Neutrophil (primary cell): ENCODE measurements around the gene ABCA2.

Experiments used
- H3K27ac ChIP-seq: fragments of 200-600 bp; sonication (generic); 2 replicates; pipeline ENCODE4 v1.5.1; 2016; ENCODE audit warnings: mild to moderate bottlenecking, moderate library complexity
- H3K27me3 ChIP-seq: fragments of 200-600 bp; sonication (generic); 2 replicates; pipeline ENCODE4 v1.6.0; 2016; ENCODE audit warnings: mild to moderate bottlenecking
- H3K36me3 ChIP-seq: fragments of 200-600 bp; sonication (generic); 2 replicates; pipeline ENCODE4 v1.5.1; 2017
- H3K4me1 ChIP-seq, 2 experiments: fragments of 200-600 bp in 1 of 2; sonication (generic) in 1 of 2; 1 replicate in 1 of 2; 2 replicates in 1 of 2; pipeline versions ENCODE4 v1.5.1 to v1.6.1; 2013 to 2016; ENCODE audit warnings: low read depth in 1 of 2, low read length in 1 of 2, mild to moderate bottlenecking in 1 of 2, moderate library complexity in 1 of 2; ENCODE audit not compliant: control insufficient read depth in 1 of 2, insufficient read depth in 1 of 2
- H3K4me3 ChIP-seq, 2 experiments: fragments of 200-600 bp in 1 of 2; sonication (generic) in 1 of 2; 1 replicate in 1 of 2; 2 replicates in 1 of 2; pipeline ENCODE4 v1.5.1; 2013 to 2016; ENCODE audit warnings: low read depth in 1 of 2, low read length in 1 of 2, mild to moderate bottlenecking in 1 of 2, moderate library complexity in 1 of 2
- H3K9me3 ChIP-seq: fragments of 200-600 bp; sonication (generic); 2 replicates; pipeline ENCODE4 v1.5.1; 2016
- TF ChIP-seq, protein P1 (sequence below): fragments of 200-600 bp; sonication (generic); IDR thresholded peaks from 2 replicates; pipeline ENCODE4 v1.5.1; 2016; ENCODE audit warnings: antibody characterized with exemption

Gene ABCA2

DNA sequence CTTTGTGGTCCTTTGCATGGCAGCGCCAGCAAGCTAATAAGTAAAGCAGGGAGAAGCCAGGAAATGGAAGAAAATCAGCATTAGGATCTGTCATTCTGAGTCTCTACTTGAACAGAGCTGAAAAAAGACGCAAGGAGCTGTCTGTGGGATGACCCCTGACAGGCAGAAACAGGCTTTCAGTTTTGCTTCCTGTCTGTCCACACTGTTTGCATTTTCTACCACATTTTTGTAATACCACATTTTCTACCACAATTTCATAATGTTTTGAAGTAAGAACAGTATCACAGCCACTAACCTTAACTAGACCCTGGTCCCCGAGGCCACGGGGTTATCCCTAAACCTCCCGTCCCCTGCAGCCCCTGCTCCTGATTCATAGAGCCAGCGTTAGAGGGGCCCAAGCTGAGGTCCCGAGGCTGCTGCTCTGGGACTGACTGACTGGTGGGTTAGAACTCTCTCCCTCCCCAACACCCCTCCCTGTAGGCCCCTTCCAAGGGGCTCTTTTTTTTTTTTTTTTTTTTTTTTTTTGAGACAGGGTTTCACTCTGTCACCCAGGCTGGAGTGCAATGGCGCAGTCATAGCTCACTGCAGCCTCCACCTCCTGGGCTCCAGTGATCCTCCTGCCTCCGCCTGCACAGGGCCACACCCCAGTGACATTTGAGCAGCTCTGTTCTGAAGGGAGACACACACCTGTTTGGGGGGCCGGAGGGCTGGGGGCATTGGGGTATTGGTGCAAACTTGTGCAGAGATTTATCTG, 27.7 kb downstream of the ABCA2 start:
- no peaks in the 10 kb centered on the region for H3K36me3 ChIP-seq
- H3K27ac ChIP-seq, result peak overlapping the region; percentile 81
- TF ChIP-seq, protein P1, sequence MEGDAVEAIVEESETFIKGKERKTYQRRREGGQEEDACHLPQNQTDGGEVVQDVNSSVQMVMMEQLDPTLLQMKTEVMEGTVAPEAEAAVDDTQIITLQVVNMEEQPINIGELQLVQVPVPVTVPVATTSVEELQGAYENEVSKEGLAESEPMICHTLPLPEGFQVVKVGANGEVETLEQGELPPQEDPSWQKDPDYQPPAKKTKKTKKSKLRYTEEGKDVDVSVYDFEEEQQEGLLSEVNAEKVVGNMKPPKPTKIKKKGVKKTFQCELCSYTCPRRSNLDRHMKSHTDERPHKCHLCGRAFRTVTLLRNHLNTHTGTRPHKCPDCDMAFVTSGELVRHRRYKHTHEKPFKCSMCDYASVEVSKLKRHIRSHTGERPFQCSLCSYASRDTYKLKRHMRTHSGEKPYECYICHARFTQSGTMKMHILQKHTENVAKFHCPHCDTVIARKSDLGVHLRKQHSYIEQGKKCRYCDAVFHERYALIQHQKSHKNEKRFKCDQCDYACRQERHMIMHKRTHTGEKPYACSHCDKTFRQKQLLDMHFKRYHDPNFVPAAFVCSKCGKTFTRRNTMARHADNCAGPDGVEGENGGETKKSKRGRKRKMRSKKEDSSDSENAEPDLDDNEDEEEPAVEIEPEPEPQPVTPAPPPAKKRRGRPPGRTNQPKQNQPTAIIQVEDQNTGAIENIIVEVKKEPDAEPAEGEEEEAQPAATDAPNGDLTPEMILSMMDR, result no peak
- H3K4me1 ChIP-seq, result peaks cover 49 to 70% of the 10 kb centered on the region in 2 experiments
- H3K9me3 ChIP-seq, result no peaks in the 10 kb centered on the region
- peaks cover 27% of the 10 kb centered on the region for H3K27me3 ChIP-seq
- peak overlapping the region; percentile 3 to 23 for H3K4me3 ChIP-seq

DNA sequence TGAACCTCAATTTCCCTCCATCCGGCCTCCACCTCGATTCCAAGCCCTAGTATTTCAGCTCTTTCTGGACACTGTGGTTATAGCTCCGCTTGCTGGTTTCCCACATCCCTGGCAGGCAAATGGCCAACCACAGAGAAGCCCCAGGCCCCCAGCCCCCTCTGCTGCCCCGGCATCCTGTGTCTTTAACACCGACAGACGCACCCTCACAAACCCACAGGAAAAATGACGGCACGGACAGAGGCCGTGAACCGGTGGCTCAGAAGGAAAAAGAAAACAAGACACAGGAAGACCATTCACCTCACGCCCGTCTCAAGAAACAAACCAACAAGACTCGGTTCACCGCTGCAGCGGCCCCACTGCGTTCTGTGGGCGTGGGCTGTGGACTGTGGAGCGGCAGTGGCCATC, 30.2 kb downstream of the ABCA2 start:
- Histone ChIP-seq H3K4me1 (peaks cover 57 to 95% of the 10 kb centered on the region in 2 experiments), H3K36me3 (no peaks in the 10 kb centered on the region)

DNA sequence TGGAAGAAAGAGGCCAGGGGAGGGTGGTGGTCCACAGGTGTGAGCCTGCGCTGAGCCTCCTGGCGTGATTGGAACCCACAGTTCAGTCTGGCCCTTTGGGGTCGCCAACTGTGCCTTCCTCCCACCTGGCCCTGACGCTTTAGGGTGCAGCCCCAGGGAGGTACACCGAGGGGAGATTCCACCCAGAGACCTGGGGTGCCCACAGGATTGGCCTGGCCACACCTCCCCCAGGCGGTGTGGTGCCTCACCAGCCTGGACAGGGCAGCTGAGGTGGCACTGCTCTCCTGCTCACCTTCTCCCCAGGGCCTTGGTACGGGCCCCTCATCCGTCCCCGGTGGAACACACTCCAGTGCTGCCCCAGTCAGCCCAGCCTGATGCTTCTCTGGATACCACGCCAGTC, 30.7 kb downstream of the ABCA2 start:
- H3K36me3 ChIP-seq, result no peaks in the 10 kb centered on the region
- H3K4me3 ChIP-seq, result no peak overlapping the region
- H3K9me3 ChIP-seq, result no peaks in the 10 kb centered on the region
- H3K27ac ChIP-seq, result no peak overlapping the region
- TF ChIP-seq, protein P1, result no peak
- peaks cover 61 to 96% of the 10 kb centered on the region in 2 experiments for H3K4me1 ChIP-seq
- peaks cover 46% of the 10 kb centered on the region for H3K27me3 ChIP-seq

More for the DNA sequence above, 30.2 kb downstream of the ABCA2 start:
- TF ChIP-seq, protein P1, result no peak
- Histone ChIP-seq H3K4me3 (no peak overlapping the region), H3K9me3 (no peaks in the 10 kb centered on the region), H3K27ac (no peak overlapping the region), H3K27me3 (peaks cover 46% of the 10 kb centered on the region)

DNA sequence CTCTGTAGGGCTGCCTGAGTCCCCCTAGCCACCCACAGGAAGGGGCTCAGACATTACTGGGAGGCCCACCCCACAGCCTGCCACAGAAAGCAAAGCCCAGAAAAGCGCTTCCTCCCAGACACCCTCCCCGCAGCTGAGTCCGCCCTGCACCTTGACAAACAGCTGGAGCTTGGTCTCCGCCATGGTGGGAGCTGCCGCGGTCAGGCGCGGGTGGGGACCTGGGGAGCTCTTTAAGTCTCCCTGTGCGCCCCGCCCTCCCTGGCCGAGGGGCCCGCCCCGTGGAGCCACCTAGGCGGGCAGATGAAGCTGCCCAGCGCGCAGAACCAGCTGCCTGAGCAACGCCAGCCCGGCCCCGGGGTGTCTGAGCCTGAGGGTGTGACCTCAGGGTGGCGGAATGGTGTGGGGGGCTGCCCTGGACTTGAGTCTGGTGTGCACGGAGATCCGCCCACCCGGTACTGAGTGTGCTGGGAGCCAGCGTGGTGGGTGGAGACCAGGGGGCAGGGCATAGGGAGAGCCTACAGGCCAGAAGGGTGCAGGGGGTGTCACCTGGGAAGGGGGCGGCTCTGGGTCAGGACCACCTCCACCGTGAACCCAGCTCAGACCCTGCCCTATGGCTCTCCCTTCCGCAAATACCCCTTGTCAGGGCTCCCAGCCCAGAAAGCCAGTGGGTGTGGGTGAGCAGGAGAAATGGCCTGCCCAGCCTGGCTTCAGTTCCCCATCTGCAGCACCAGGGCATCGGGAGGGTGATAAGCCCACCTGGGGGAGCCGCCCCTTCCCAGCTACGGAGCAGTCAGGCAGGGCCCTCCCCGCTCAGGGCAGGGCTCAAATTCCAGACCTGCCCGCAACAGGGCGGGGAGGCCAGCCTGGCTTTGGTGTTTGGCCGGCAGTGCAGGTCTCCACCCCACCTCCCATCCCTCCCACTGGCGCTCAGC, 31.4 kb downstream of the ABCA2 start, which contains the start of gene CLIC3:
TSS of gene CLIC3 (minus strand) at position 208 of the 932 bp plus-strand sequence. CDS start at position 183, 25 bp downstream.
- Histone ChIP-seq H3K4me1 (peaks cover 57 to 95% of the 10 kb centered on the region in 2 experiments), H3K36me3 (no peaks in the 10 kb centered on the region), H3K27me3 (peaks cover 46% of the 10 kb centered on the region), H3K9me3 (no peaks in the 10 kb centered on the region), H3K4me3 (peak within 1 kb of the TSS in 1 of 2 experiments; percentile 26), H3K27ac (no peak within 1 kb of the TSS)
- TF ChIP-seq, protein P1, result no peak

DNA sequence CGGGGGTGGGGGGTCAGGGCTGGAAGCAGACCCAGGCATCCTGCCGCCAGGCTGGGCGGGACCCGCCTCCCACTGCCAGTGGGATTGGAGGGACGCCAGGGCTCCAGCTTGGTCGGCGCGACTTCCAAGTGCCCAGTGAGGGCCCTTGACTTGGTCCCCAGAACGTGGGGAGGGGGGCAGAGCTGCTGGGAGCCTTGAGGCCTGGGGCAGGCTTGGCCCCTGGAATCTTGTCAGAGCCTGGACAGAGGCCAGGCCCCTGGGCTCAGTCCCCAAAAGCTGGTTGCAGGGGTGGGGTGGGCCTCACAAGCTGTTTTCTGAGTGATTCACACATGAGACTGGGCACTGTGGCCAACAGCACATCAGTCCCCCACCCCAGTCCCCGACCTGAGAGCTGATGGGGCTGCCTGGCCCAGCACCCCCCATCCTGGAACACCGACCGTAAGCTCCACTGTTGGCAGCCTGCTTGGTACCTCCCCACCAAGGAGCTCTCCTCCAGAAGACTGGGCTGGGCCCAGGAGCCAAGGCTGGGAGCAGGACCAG, 32.2 kb downstream of the ABCA2 start:
- no peaks in the 10 kb centered on the region for H3K9me3 ChIP-seq
- no peaks in the 10 kb centered on the region for H3K36me3 ChIP-seq
- peaks cover 55 to 93% of the 10 kb centered on the region in 2 experiments for H3K4me1 ChIP-seq
- H3K4me3 ChIP-seq, result no peak overlapping the region
- TF ChIP-seq, protein P1, result no peak
- H3K27me3 ChIP-seq, result peaks cover 46% of the 10 kb centered on the region
- no peak overlapping the region for H3K27ac ChIP-seq
